Activated T-helper 9 cell treated with anti-CD3 and anti-CD28 coated beads, Interleukin-2, amount 50 U/mL, for 16 hours (primary cell): ENCODE measurements around the gene OSBP.
A peak's percentile ranks its signal among the peaks of the same experiment; 100 is the strongest.
"Not testable (repeated sequence)": the region's sequence is repeated elsewhere in the genome, so short reads cannot be mapped to it uniquely, and the experiment has no call there.

Source experiments
- DNase-seq: peaks from one replicate; pipeline ENCODE4 v3.0.0-alpha.2; 2020; ENCODE audit warnings: low read depth

Gene OSBP

DNA sequence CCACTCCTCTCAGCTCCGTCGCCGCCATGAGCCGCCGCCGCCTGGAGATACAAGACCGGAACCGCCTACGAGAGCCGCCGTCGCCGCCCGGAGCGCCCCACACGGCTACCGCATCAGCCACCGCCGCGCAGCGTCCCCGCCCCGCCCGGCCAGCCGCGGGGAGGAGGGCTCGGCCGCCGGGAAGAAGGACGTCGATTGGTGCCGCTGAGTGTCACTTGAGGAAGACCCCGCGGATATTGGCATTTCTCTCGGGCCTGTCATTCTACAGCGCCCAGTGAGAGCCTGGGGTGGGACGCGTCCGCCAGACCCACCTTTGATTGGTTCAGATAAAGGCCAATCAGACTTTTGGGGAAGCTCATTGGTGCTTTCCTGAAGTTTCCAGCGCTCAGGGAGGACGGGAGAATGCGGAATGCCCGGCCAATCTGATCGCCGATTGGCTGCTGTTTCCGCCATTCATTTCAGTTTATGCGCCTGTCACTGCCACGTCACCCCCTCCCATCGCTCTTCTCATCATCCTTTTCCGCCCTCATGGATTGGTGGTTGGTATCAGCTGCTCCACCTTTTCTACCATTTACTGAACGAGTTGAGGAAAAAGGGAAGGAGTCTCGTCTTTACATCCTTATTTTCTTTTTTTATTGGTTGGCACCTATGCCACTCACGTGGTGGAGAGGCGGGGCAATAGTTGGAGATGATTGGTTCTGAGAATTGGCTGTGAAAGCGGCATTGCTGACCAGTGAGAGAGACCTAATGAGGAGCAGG lies at the start of gene OSBP:
Gene OSBP (minus strand): TSS at position 138 of the 759 bp plus-strand sequence. CDS start 110 bp downstream, at position 28.
- peak; percentile 95 for DNase-seq

DNA sequence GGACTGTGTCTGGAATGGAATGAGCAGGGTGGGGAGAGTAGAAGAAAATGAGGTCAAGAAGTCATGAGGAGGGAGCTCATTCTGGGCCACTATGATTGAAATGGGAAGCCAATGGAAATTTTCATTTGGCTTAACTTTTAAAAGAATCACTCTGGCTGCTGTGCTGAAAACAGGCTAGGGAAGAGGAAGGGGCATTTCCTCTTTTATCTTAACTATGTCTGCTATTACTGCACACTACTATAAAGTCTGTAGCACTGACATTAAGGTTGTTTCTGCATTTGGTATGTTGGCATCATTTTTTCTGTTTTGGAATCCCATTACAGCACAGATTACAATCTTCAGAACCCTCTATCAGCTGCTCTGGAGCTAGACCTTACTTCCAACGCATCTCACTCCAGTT lies 45.0 kb upstream of the OSBP start:
- DNase-seq = no peak

DNA sequence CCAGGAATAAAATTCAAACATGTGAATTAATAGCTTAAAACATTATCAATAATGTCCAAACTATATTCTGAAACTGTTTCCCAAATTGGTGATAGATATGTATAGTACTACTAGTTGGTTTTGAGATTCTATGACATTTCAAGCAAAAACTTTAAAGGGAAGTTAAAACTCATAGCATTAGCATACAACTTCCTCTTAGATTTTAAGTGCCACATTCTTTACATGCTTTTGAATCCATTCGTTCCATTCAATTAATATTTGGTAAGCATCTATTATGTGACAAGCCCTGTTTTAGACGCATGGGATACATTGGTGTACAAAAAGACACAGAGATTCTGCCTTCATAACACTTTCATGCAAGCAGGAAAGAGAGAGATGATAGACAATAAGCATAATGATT lies 44.4 kb upstream of the OSBP start:
- no peak for DNase-seq

GRCh38 chr11:59658036-59658435 lies 42.5 kb upstream of the OSBP start:
- DNase-seq = no peak

DNA sequence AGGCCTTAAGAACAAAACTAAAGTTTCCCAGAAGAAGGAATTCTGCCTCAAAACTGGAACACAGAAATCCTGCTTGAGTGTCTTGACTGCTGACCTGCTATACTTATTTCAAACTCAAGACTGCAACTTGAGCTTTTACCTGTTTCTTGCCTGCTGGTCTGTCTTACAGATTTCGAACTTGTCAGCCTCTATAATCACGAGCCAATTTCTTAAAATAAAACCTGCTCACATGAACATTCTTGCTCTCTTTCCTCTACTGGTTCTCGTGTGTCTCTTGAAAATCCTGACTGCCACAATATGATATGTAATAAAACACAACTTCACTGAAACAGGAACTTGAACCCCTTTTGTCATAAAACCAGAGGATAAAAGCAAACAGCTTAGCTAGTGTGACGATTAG lies 39.3 kb upstream of the OSBP start:
- no peak for DNase-seq

DNA sequence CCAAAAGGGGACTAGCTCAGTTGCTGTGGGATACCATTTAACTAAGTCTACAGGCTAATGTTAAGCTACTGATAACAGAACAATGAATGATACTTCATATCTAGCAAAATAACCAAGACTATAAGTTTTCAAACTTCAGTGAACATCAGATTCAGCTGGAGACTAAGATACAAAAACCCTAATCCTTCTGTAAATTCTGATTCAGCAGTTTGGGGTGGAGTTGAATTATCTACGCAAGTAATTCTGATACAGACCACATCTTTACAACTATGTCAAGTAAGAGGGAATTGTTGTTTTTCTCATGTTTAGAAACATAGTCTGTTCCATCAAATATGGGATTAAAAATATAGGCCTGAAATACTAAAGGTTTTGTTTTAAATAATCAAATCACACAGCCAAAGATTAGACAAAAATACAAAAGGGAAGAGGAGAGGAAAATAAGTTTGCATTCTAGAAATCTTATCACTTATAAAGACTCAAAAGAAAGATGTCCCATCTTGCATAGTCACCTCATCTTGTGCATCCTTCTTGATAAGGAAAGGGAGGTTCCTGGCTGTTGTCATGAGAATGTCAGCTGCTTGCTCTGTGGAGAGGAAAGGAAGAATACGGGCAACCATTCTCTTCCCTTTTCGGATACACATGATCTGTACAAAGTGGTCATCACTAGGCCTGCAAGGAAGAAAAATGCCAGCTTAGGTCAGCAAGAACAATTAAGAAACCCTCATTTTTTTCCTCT lies 31.8 kb upstream of the OSBP start:
- no peak for DNase-seq

DNA sequence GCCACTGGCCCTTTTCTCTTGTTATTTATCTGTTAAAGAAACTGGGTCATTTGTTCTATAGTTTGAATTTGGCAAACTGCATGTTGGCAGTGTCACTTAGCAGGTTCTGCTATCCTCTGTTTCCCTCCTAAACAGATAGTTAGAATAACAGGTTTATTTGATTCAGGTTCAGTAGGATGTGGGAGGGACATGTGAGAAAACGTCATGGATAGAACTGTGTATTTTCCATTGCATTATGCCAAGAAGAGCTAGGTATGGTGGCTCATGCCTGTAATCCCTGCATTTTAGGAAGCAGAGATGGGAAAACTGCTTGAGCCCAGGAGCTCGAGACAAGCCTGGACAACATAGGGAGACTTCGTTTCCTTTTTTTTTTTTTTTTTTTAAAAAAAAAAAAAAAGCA lies 29.0 kb upstream of the OSBP start:
- no peak for DNase-seq

- no peak for DNase-seq
Measured at GRCh38 chr11:59643390-59643789, 27.8 kb upstream of the OSBP start.

DNA sequence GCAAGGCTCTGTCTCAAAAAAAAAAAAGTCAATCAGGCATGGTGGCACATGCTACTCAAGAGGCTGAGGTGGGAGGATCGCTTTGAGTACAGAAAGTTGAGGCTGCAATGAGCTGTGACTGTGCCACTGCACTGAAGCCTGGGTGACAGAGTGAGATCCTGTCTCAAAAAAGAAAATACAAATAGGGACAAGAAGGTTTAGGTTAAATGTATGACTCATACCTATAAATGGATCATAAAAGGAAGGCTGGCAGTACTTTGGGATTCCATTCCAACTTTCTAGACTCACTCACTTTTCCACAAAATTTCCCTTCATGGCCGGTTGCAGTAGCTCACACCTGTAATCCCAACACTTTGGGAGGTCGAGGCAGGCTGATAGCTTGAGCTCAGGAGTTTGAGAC lies 25.6 kb upstream of the OSBP start:
- DNase-seq = no peak

GRCh38 chr11:59630493-59630892 lies 14.9 kb upstream of the OSBP start:
- no peak for DNase-seq

- no peak for DNase-seq
Measured at GRCh38 chr11:59629996-59630395, 14.4 kb upstream of the OSBP start.

GRCh38 chr11:59626969-59627368 lies 11.4 kb upstream of the OSBP start:
- DNase-seq = not testable (repeated sequence)

- DNase-seq = no peak
Measured at GRCh38 chr11:59625703-59626102, 10.1 kb upstream of the OSBP start.

DNA sequence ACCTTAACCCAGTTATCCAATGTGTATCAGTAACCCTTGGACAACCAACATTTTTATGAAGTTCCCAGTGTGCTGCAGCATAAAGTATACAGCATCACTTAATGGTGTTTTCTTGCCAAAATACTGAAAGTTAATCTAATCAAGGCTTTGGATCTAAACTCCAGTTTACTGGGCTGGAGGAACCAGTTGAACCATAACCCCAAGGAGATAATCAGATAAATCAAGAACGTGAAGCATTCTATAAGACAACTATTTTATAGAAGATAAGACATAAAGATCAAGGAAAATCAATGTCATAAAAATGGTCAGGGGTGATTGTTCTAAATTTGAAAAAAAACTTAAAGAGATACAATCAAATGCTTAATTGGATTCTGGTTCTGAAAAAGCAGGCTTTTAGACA lies 2.3 kb upstream of the OSBP start:
- DNase-seq = no peak

DNA sequence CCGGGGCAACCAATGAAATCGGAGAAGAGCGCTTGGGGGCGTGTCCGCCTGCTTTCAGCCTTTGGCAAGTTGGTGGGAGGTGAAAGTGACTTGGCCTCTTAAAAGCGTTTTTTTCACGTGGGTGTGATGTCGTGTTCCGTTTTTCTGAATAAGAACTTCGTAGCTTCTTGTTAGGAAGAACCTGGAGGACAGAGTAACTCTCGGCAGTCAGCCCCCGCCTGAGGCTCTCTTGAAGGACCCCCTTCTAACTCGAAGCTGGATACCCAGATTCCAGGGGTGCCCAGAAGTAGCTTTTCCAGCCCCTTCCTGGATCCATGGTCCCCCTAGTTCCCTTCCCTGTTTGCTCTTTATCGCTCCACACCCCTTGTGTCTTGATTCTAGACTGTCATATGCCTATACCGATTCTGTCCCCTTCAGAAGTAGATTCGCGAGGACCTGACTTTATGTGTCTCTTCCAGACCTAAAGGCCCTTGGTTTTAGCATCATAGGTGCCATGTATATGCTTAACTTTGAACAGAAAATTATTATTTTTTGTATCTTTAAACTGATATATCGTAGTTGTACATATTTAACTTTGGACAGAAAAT lies 915 bp upstream of the OSBP start:
- no peak for DNase-seq

DNA sequence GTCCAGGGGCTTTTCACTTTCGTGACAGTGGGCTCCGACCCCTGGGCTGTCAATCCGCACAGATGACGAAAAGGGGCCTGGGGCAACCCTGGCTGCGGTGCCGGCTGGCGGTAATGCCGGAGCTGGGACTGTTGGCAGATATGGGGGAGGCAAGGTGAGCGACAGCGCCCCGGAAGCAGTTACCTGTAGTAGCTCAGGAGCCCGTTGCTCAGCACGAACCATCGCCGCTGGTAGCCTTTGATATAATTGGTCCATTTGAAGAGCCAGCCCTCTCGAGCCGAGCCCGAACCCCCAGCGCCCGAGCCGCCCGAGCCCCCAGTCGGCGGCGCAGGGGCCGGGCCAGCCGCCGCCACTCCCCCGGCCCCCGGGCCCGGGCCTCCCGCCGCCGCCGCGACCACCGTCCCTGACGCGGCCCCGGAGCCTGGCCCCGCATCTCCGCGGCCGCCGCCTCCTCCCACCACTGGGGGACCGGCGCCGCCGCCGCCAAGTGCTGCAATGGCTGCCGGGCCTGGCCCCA lies 396 bp downstream of the OSBP start:
- DNase-seq = peak; percentile 56

GRCh38 chr11:59614277-59615119 lies 1.1 kb downstream of the OSBP start:
- DNase-seq = no peak

- no peak for DNase-seq
Measured at GRCh38 chr11:59611570-59612565, 3.7 kb downstream of the OSBP start.

- no peak for DNase-seq
Measured at GRCh38 chr11:59610289-59610688, 5.3 kb downstream of the OSBP start.

DNA sequence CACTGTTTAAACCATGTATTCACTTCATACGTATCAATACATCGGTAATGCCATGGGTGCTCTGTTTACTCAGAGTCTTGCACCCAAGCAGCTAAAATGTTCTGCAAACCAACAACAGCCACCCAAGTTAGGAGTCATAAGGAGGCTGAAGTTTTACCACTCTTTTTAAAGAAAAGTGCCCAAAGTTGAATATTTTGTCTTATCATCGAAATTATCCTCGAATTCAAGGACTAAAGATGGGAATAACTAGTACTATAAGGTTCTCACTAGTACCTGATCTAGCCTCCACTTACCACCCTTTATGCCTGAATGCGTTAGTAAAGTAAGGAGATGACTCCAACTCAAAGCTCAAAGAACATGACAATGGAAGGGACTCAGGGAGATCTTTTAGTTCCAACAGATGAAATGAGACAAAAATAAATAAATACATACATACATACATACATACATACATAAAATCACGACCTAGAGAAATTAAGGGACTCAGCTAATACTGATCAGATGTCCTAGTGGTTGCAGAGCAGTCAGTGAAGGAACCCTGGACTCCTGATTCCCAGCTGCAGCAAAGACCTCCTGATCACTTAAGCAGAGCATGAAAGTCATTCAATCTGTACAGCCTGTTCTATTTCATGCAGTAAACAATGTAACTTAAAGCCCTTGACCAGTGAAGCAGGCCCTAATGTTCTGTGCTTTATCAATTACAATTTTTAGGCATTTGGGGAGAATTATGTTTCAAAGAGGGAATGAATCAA lies 7.7 kb downstream of the OSBP start:
- DNase-seq = no peak
